ENCODE results near the gene TMEM38B.
"Not testable (repeated sequence)": the region's sequence is repeated elsewhere in the genome, so short reads cannot be mapped to it uniquely, and the experiment has no call there.

Gene TMEM38B

DNA sequence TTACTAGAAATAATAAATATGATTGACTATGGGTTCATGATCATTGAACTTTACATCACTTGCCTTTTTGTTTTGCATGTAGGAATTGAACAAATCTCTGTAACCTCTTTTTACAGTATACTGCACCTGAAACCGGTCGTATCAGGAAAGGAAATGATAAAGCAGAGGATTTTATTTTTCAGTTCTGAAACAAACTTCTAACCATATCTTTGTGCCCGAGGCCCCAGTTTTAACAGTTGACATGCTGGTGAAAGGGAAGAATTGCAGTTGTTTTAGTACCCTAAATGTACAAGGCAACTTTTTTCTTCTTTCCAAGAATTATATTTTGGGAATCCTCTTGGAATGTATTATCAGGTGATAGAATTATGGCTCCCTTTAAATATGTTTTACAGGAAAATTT is 27.8 kb downstream of the TMEM38B start:
- DNase-seq (ENCODE audit: insufficient read length, low spot score) (no peak), FAIRE-seq (no peak)
- TF ChIP-seq, protein P1, sequence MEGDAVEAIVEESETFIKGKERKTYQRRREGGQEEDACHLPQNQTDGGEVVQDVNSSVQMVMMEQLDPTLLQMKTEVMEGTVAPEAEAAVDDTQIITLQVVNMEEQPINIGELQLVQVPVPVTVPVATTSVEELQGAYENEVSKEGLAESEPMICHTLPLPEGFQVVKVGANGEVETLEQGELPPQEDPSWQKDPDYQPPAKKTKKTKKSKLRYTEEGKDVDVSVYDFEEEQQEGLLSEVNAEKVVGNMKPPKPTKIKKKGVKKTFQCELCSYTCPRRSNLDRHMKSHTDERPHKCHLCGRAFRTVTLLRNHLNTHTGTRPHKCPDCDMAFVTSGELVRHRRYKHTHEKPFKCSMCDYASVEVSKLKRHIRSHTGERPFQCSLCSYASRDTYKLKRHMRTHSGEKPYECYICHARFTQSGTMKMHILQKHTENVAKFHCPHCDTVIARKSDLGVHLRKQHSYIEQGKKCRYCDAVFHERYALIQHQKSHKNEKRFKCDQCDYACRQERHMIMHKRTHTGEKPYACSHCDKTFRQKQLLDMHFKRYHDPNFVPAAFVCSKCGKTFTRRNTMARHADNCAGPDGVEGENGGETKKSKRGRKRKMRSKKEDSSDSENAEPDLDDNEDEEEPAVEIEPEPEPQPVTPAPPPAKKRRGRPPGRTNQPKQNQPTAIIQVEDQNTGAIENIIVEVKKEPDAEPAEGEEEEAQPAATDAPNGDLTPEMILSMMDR (IDR thresholded peaks at IDR 0.05; ENCODE audit: insufficient read depth, missing control alignments) = no peak

DNA sequence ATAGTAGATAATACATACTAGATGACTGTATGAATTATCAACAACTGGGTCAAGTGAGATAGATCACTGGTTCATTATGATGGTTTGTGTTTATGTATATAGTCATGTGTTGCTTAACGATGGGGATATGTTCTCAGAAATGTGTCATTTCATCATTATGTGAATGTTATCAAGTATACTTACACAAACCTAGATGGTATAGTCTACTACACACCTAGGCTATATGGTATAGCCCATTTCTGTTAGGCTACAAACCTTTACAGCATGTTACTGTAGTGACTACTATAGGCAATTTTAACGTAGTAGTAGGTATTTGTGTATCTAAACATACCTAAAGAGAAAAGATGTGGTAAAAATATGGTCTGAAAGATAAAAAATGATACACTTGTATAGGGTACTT is 31.0 kb downstream of the TMEM38B start:
- no peak for DNase-seq (ENCODE audit: insufficient read length, low spot score)
- TF ChIP-seq, protein P1 (IDR thresholded peaks at IDR 0.05; ENCODE audit: insufficient read depth, missing control alignments) = no peak
- FAIRE-seq = no peak

DNA sequence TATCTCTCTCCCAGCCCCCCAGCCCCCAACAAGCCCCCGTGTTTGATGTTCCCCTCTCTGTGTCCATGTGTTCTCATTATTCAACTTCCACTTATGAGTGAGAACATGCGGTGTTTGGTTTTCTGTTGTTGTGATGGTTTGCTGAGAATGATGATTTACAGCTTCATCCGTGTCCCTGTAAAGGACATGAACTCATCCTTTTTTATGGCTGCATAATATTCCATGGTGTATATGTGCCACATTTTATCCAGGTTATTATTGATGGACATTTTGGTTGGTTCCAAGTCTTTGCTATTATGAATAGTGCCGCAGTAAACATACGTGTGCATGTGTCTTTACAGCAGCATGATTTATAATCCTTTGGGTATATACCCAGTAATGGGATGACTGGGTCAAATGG is 33.9 kb downstream of the TMEM38B start:
- FAIRE-seq; DNase-seq (ENCODE audit: insufficient read length, low spot score): not testable (repeated sequence)

DNA sequence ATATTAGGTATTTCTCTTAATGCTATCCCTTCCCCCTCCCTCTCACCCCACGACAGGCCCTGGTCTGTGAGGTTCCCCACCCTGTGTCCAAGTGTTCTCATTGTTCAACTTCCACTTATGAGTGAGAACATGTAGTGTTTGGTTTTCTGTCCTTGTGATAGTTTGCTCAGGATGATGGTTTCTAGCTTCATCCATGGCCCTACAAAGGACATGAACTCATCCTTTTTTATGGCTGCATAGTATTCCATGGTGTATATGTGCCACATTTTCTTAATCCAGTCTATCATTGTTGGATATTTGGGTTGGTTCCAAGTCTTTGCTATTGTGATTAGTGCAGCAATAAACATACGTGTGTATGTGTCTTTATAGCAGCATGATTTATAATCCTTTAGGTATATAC is 37.1 kb downstream of the TMEM38B start:
- DNase-seq (ENCODE audit: insufficient read length, low spot score); FAIRE-seq: not testable (repeated sequence)

DNA sequence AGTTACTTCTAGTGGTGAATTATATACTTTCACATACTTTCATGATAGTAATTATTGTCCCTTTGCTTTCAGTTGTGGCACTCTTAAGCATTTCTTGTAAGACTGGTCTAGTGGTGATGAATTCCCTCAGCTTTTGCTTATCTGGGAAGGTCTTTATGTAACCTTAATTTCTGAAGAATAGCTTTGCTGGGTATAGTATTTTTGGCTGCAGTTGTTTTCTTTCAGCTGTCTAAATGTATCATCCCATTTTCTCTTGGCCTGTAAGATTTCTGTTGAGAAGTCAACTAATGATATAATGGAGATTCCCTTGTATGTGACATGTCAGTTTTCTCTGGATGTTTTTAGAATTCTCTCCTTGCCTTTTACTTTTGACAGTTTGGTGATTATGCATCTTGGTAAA is 41.0 kb downstream of the TMEM38B start:
- TF ChIP-seq, protein P1 (IDR thresholded peaks at IDR 0.05; ENCODE audit: insufficient read depth, missing control alignments) = no peak
- FAIRE-seq = no peak
- no peak for DNase-seq (ENCODE audit: insufficient read length, low spot score)

DNA sequence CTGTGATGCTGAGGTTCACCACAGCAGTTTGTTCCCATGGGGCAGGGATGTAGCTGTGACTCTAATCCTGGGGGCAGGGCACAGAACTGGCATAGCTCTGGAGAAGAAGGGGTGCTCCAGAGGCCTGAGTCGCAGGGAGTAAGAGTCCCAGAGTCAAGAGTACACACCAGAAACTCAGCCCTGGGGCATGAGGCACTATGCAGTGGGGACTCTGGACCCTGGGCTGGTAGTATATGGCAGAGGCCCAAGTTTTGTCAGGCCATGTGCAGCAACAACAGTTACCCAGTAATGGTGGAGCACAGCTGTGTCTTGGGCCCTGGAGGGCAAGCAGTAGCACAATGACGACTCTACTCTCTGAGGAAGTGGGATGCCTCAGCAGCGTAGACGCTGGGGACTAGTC is 42.9 kb downstream of the TMEM38B start:
- DNase-seq (ENCODE audit: insufficient read length, low spot score) (no peak), FAIRE-seq (no peak)
- TF ChIP-seq, protein P1 (IDR thresholded peaks at IDR 0.05; ENCODE audit: insufficient read depth, missing control alignments) = no peak

DNA sequence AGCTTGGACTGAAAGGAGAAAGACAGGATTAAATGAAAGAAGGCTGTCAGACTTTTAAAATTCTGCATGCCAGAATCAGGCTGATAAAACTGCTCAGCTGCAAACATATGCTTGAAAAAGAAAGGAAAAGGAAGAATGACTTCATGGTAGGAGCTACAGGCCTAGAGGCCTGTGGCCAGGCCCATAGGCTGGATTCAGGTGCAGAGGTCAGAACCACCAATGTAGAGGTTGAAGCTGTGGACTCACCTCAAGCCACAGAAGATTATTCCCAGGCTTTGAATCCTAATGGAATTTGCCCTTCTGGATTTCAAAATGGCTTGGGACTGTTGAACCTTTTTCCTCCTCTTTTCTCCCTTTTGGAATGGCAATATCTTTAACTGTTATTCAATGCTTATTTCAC is 47.7 kb downstream of the TMEM38B start:
- TF ChIP-seq, protein P1 (IDR thresholded peaks at IDR 0.05; ENCODE audit: insufficient read depth, missing control alignments) = no peak
- DNase-seq (ENCODE audit: insufficient read length, low spot score) (no peak), FAIRE-seq (no peak)

DNA sequence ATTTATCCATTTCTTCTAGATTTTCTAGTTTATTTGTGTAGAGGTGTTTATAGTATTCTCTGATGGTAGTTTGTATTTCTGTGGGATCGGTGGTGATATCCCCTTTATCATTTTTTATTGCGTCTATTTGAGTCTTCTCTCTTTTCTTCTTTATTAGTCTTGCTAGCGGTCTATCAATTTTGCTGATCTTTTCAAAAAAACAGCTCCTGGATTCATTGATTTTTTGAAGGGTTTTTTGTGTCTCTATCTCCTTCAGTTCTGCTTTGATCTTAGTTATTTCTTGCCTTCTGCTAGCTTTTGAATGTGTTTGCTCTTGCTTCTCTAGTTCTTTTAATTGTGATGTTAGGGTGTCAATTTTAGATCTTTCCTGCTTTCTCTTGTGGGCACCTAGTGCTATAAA is 53.0 kb downstream of the TMEM38B start:
- not testable (repeated sequence) for FAIRE-seq

DNA sequence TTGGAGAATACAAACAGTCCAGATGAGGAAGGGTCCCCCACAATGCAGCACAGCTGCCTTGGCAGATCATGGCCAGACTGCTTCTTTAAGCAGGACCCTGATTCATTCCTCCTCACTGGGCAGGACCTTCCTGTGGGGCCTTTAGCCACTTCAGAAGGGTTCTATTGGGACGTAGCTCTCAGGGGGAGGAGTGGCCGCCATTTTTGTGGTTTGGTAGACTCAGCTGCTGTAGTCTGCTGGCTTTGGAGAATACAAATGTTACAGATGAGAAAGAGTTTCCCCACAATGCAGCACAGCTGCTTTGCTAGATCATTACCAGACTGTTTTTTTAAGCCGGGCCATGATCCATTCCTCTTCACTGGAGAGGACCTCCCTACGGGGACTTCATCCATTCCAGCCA is 57.4 kb downstream of the TMEM38B start:
- FAIRE-seq (no peak), DNase-seq (ENCODE audit: insufficient read length, low spot score) (no peak)
- TF ChIP-seq, protein P1 (IDR thresholded peaks at IDR 0.05; ENCODE audit: insufficient read depth, missing control alignments) = no peak

More for the DNA sequence above, 53.0 kb downstream of the TMEM38B start:
- not testable (repeated sequence) for DNase-seq (ENCODE audit: insufficient read length, low spot score)

Measured in D721Med (cell line).